Measurements from ENCODE around the gene BPIFB3.

- TF ChIP-seq CTCF (IDR thresholded peaks at IDR 0.05) (no peak), POLR2A (IDR thresholded peaks at IDR 0.05) (no peak)
Measured at GRCh38 chr20:33108661-33109060, 55.0 kb downstream of the BPIFB3 start.
